Stimulated activated CD4-positive, alpha-beta T cell treated with anti-CD3 and anti-CD28 coated beads, Interleukin-4, amount 100 ng/mL, for 1 hour (primary cell): ENCODE data around the gene CCL18.
"Not testable (repeated sequence)": the region's sequence is repeated elsewhere in the genome, so short reads cannot be mapped to it uniquely, and the experiment has no call there.

Source experiments
- DNase-seq: peaks from one replicate; pipeline ENCODE4 v3.0.0-alpha.2; 2020

Gene CCL18

GRCh38 chr17:36072431-36073121 is 8.5 kb downstream of the CCL18 start:
- DNase-seq = peak; percentile 45

GRCh38 chr17:36074365-36074764 is 10.3 kb downstream of the CCL18 start:
- DNase-seq = no peak

GRCh38 chr17:36081681-36082471 is 17.8 kb downstream of the CCL18 start:
- not testable (repeated sequence) for DNase-seq

- not testable (repeated sequence) for DNase-seq
Observed at GRCh38 chr17:36082482-36083120, 18.5 kb downstream of the CCL18 start.

GRCh38 chr17:36083691-36084090 is 19.6 kb downstream of the CCL18 start:
- not testable (repeated sequence) for DNase-seq

- DNase-seq = no peak
Observed at GRCh38 chr17:36085765-36086164, 21.7 kb downstream of the CCL18 start.

GRCh38 chr17:36086791-36087190 is 22.7 kb downstream of the CCL18 start:
- DNase-seq = no peak

GRCh38 chr17:36087471-36087870 is 23.4 kb downstream of the CCL18 start:
- DNase-seq = not testable (repeated sequence)

- not testable (repeated sequence) for DNase-seq
Observed at GRCh38 chr17:36087897-36088572, 24.0 kb downstream of the CCL18 start.

GRCh38 chr17:36088670-36089338 is 24.7 kb downstream of the CCL18 start:
- no peak for DNase-seq

GRCh38 chr17:36089339-36089865 is 25.3 kb downstream of the CCL18 start:
- no peak for DNase-seq

GRCh38 chr17:36089888-36090836 is 26.1 kb downstream of the CCL18 start, which contains the start of gene CCL3:
CCL3 (minus strand) TSS chr17:36090143; CDS start chr17:36090058, 85 bp downstream.
- no peak for DNase-seq

GRCh38 chr17:36092230-36092629 is 28.2 kb downstream of the CCL18 start:
- DNase-seq = no peak

GRCh38 chr17:36092715-36093114 is 28.6 kb downstream of the CCL18 start:
- DNase-seq = not testable (repeated sequence)

- no peak for DNase-seq
Observed at GRCh38 chr17:36094232-36094631, 30.2 kb downstream of the CCL18 start.

GRCh38 chr17:36094746-36095145 is 30.7 kb downstream of the CCL18 start:
- no peak for DNase-seq

- no peak for DNase-seq
Observed at GRCh38 chr17:36095992-36096391, 31.9 kb downstream of the CCL18 start.

- DNase-seq = not testable (repeated sequence)
Observed at GRCh38 chr17:36099004-36099403, 34.9 kb downstream of the CCL18 start.

GRCh38 chr17:36103401-36103975 is 39.4 kb downstream of the CCL18 start, which contains the start of gene CCL4:
CCL4 (plus strand) TSS chr17:36103827; CDS start chr17:36103906, 79 bp downstream.
- DNase-seq = not testable (repeated sequence)

GRCh38 chr17:36104246-36104645 is 40.2 kb downstream of the CCL18 start:
- not testable (repeated sequence) for DNase-seq
